ENCODE measurements around the gene TRIM17. TPM values are rescaled to one million over a fixed set of nuclear protein-coding genes. Genes with fewer than 3 reads are reported as not detected.

Gene TRIM17
- total and polyA plus RNA-seq, 5 donors from 2014 or later = 0.30 to 0.61 (median 0.41) TPM; not detected in 1

GRCh38 chr1:228402641-228403025 is 14.0 kb downstream of the TRIM17 start:
- DNase-seq (no peak), ATAC-seq (ENCODE audit: low read depth in 2 of 2) (no peak)
- Mint-ChIP-seq H3K36me3 (peaks cover 4% of the 10 kb centered on the region), H3K9me3 (peaks cover 0 to 1% (median 0%) of the 10 kb centered on the region in 7 donors), H3K27ac (peak overlapping the region in 2 of 3 donors; percentile 65 to 90), H3K4me3 (peak overlapping the region in 2 of 4 donors; percentile 33 to 80), H3K27me3 (no peaks in the 10 kb centered on the region), H3K4me1 (peaks cover 8 to 64% (median 45%) of the 10 kb centered on the region in 4 donors)
- H3K27me3 ChIP-seq (ENCODE audit: control insufficient read depth, insufficient read depth, low read length) = no peaks in the 10 kb centered on the region
- H3K4me3 ChIP-seq (ENCODE audit: low read depth, low read length) = no peak overlapping the region
- H3K4me1 ChIP-seq (ENCODE audit: control insufficient read depth, insufficient read depth, low read length, poor library complexity, severe bottlenecking) = peaks cover 50% of the 10 kb centered on the region
- no peak overlapping the region for H3K27ac ChIP-seq (ENCODE audit: insufficient read depth, low read length, poor library complexity, severe bottlenecking)
- peaks cover 14% of the 10 kb centered on the region for H3K36me3 ChIP-seq (ENCODE audit: control insufficient read depth, insufficient read depth, low read length)
- no peaks in the 10 kb centered on the region for H3K9me3 ChIP-seq (ENCODE audit: control insufficient read depth in 2 of 2, low read length in 2 of 2)

GRCh38 chr1:228401782-228402640 is 14.7 kb downstream of the TRIM17 start:
- Mint-ChIP-seq H3K9me3 (peaks cover 0 to 1% (median 0%) of the 10 kb centered on the region in 7 donors), H3K27me3 (no peaks in the 10 kb centered on the region), H3K4me3 (peak overlapping the region in 2 of 4 donors; percentile 43 to 80), H3K27ac (peak overlapping the region in 2 of 3 donors; percentile 81 to 90), H3K36me3 (peaks cover 7% of the 10 kb centered on the region), H3K4me1 (peaks cover 10 to 66% (median 48%) of the 10 kb centered on the region in 4 donors)
- Histone ChIP-seq H3K27ac (ENCODE audit: insufficient read depth, low read length, poor library complexity, severe bottlenecking) (no peak overlapping the region), H3K36me3 (ENCODE audit: control insufficient read depth, insufficient read depth, low read length) (peaks cover 20% of the 10 kb centered on the region), H3K4me1 (ENCODE audit: control insufficient read depth, insufficient read depth, low read length, poor library complexity, severe bottlenecking) (peaks cover 44% of the 10 kb centered on the region), H3K27me3 (ENCODE audit: control insufficient read depth, insufficient read depth, low read length) (no peaks in the 10 kb centered on the region), H3K4me3 (ENCODE audit: low read depth, low read length) (no peak overlapping the region), H3K9me3 (ENCODE audit: control insufficient read depth in 2 of 2, low read length in 2 of 2) (no peaks in the 10 kb centered on the region)
- no peak for ATAC-seq (ENCODE audit: low read depth in 2 of 2)
- no peak for DNase-seq

- Histone ChIP-seq H3K27me3 (ENCODE audit: control insufficient read depth, insufficient read depth, low read length) (no peaks in the 10 kb centered on the region), H3K4me3 (ENCODE audit: low read depth, low read length) (no peak overlapping the region), H3K27ac (ENCODE audit: insufficient read depth, low read length, poor library complexity, severe bottlenecking) (no peak overlapping the region), H3K9me3 (ENCODE audit: control insufficient read depth in 2 of 2, low read length in 2 of 2) (no peaks in the 10 kb centered on the region), H3K4me1 (ENCODE audit: control insufficient read depth, insufficient read depth, low read length, poor library complexity, severe bottlenecking) (peaks cover 43% of the 10 kb centered on the region), H3K36me3 (ENCODE audit: control insufficient read depth, insufficient read depth, low read length) (peaks cover 31% of the 10 kb centered on the region)
- Mint-ChIP-seq H3K4me3 (peak overlapping the region in 1 of 4 donors; percentile 41), H3K27ac (peak overlapping the region in 1 of 3 donors; percentile 81), H3K4me1 (peaks cover 10 to 68% (median 48%) of the 10 kb centered on the region in 4 donors), H3K36me3 (peaks cover 11% of the 10 kb centered on the region), H3K9me3 (peaks cover 0 to 1% (median 0%) of the 10 kb centered on the region in 7 donors), H3K27me3 (no peaks in the 10 kb centered on the region)
- ATAC-seq (ENCODE audit: low read depth in 2 of 2) = no peak
- no peak for DNase-seq
Observed at GRCh38 chr1:228400692-228401454, 15.8 kb downstream of the TRIM17 start.

GRCh38 chr1:228400237-228400651 is 16.4 kb downstream of the TRIM17 start:
- no peak overlapping the region for H3K27ac ChIP-seq (ENCODE audit: insufficient read depth, low read length, poor library complexity, severe bottlenecking)
- Mint-ChIP-seq H3K36me3 (peaks cover 11% of the 10 kb centered on the region), H3K27me3 (no peaks in the 10 kb centered on the region), H3K4me1 (peaks cover 10 to 63% (median 47%) of the 10 kb centered on the region in 4 donors), H3K27ac (no peak overlapping the region), H3K9me3 (peaks cover 0 to 1% (median 0%) of the 10 kb centered on the region in 7 donors), H3K4me3 (peak overlapping the region in 1 of 4 donors; percentile 41)
- DNase-seq = no peak
- no peaks in the 10 kb centered on the region for H3K9me3 ChIP-seq (ENCODE audit: control insufficient read depth in 2 of 2, low read length in 2 of 2)
- H3K27me3 ChIP-seq (ENCODE audit: control insufficient read depth, insufficient read depth, low read length) = no peaks in the 10 kb centered on the region
- H3K36me3 ChIP-seq (ENCODE audit: control insufficient read depth, insufficient read depth, low read length) = peaks cover 37% of the 10 kb centered on the region
- no peak for ATAC-seq (ENCODE audit: low read depth in 2 of 2)
- H3K4me1 ChIP-seq (ENCODE audit: control insufficient read depth, insufficient read depth, low read length, poor library complexity, severe bottlenecking) = peaks cover 37% of the 10 kb centered on the region
- H3K4me3 ChIP-seq (ENCODE audit: low read depth, low read length) = no peak overlapping the region

- Histone ChIP-seq H3K36me3 (ENCODE audit: control insufficient read depth, insufficient read depth, low read length) (peaks cover 43% of the 10 kb centered on the region), H3K27ac (ENCODE audit: insufficient read depth, low read length, poor library complexity, severe bottlenecking) (no peak overlapping the region), H3K4me3 (ENCODE audit: low read depth, low read length) (no peak overlapping the region), H3K9me3 (ENCODE audit: control insufficient read depth in 2 of 2, low read length in 2 of 2) (no peaks in the 10 kb centered on the region), H3K4me1 (ENCODE audit: control insufficient read depth, insufficient read depth, low read length, poor library complexity, severe bottlenecking) (peaks cover 31% of the 10 kb centered on the region), H3K27me3 (ENCODE audit: control insufficient read depth, insufficient read depth, low read length) (no peaks in the 10 kb centered on the region)
- Mint-ChIP-seq H3K27ac (no peak overlapping the region), H3K4me3 (peak overlapping the region in 1 of 4 donors; percentile 2), H3K9me3 (no peaks in the 10 kb centered on the region), H3K36me3 (peaks cover 11% of the 10 kb centered on the region), H3K27me3 (no peaks in the 10 kb centered on the region), H3K4me1 (peaks cover 6 to 58% (median 41%) of the 10 kb centered on the region in 4 donors)
- no peak for DNase-seq
- no peak for ATAC-seq (ENCODE audit: low read depth in 2 of 2)
Observed at GRCh38 chr1:228399531-228400236, 17.0 kb downstream of the TRIM17 start.

DNA sequence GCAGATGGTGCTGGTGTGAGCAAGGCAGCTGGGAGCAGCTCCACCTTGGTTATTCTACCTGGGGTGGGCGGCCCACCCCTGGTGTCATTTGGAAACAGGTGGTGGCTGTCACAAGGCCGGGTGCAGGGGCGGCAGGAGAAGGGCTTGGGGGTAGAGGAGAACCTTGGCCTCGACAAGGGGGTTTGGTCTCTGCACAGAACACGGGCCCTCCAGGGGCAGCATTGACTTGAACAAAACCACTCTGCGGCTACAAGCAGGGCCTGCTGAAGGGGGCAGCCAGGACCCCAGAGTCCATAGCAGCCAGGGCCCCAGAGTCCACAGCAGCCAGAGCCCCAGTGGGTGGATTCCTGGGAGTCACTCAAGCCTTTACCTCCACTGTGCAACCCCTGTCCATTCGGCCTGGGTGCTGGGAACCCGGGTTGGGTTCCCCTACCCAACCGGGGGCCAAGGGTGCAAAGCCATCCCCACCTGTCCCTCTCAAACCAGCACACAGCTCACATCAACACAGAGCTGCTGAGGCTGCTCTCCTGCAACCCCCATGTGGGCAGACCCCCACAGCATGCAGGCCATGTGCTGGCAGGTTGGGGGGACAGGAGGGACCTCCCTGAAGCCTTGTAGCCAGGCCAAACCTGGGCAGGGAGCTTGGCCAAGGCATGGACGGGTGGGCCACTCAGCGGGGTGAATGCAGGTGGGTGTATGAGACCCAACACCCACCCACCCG is 17.8 kb downstream of the TRIM17 start:
- peaks cover 11% of the 10 kb centered on the region for H3K36me3 Mint-ChIP-seq
- no peak overlapping the region for H3K27ac ChIP-seq (ENCODE audit: insufficient read depth, low read length, poor library complexity, severe bottlenecking)
- peaks cover 48% of the 10 kb centered on the region for H3K36me3 ChIP-seq (ENCODE audit: control insufficient read depth, insufficient read depth, low read length)
- no peak overlapping the region for H3K27ac Mint-ChIP-seq
- ATAC-seq (ENCODE audit: low read depth in 2 of 2) (no peak), DNase-seq (no peak)
- no peak overlapping the region for H3K4me3 ChIP-seq (ENCODE audit: low read depth, low read length)
- H3K27me3 Mint-ChIP-seq = no peaks in the 10 kb centered on the region
- H3K9me3 Mint-ChIP-seq = no peaks in the 10 kb centered on the region
- no peak overlapping the region for H3K4me3 Mint-ChIP-seq
- H3K4me1 Mint-ChIP-seq = peaks cover 6 to 50% (median 34%) of the 10 kb centered on the region in 4 donors
- no peaks in the 10 kb centered on the region for H3K9me3 ChIP-seq (ENCODE audit: control insufficient read depth in 2 of 2, low read length in 2 of 2)
- H3K27me3 ChIP-seq (ENCODE audit: control insufficient read depth, insufficient read depth, low read length) = no peaks in the 10 kb centered on the region
- peaks cover 23% of the 10 kb centered on the region for H3K4me1 ChIP-seq (ENCODE audit: control insufficient read depth, insufficient read depth, low read length, poor library complexity, severe bottlenecking)

GRCh38 chr1:228397966-228398365 is 18.7 kb downstream of the TRIM17 start:
- H3K4me1 ChIP-seq (ENCODE audit: control insufficient read depth, insufficient read depth, low read length, poor library complexity, severe bottlenecking) = peaks cover 14% of the 10 kb centered on the region
- DNase-seq (no peak), ATAC-seq (ENCODE audit: low read depth in 2 of 2) (no peak)
- Mint-ChIP-seq H3K36me3 (peaks cover 17% of the 10 kb centered on the region), H3K4me3 (no peak overlapping the region), H3K4me1 (peaks cover 6 to 41% (median 25%) of the 10 kb centered on the region in 4 donors), H3K27ac (peak overlapping the region in 1 of 3 donors; percentile 62), H3K9me3 (no peaks in the 10 kb centered on the region), H3K27me3 (no peaks in the 10 kb centered on the region)
- peaks cover 53% of the 10 kb centered on the region for H3K36me3 ChIP-seq (ENCODE audit: control insufficient read depth, insufficient read depth, low read length)
- H3K27me3 ChIP-seq (ENCODE audit: control insufficient read depth, insufficient read depth, low read length) = no peaks in the 10 kb centered on the region
- no peak overlapping the region for H3K4me3 ChIP-seq (ENCODE audit: low read depth, low read length)
- H3K27ac ChIP-seq (ENCODE audit: insufficient read depth, low read length, poor library complexity, severe bottlenecking) = no peak overlapping the region
- no peaks in the 10 kb centered on the region for H3K9me3 ChIP-seq (ENCODE audit: control insufficient read depth in 2 of 2, low read length in 2 of 2)

Data from CD4-positive, CD25-positive, alpha-beta regulatory T cell (primary cell).